Tibial nerve (tissue), 4 donors: Measurements from ENCODE around the gene RABEP2. TPM values are rescaled to one million over a fixed set of nuclear protein-coding genes. Genes with fewer than 3 reads are reported as not detected.
"Not testable (repeated sequence)": the region's sequence is repeated elsewhere in the genome, so short reads cannot be mapped to it uniquely, and the experiment has no call there.

Experiments used
- DNase-seq, 2 donors: peaks; one replicate each; pipeline ENCODE4 v3.0.0-alpha.2; 2019; ENCODE audit warnings: low spot score in 2 of 2
- H3K27ac ChIP-seq, 4 donors: fragments of 200-600 bp; sonication (generic) in 3 of 4; one replicate each; pipeline ENCODE4 v1.5.1; 2017 to 2019; ENCODE audit warnings: mild to moderate bottlenecking in 1 of 4
- H3K27me3 ChIP-seq, 2 donors: fragments of 200-600 bp; sonication (generic) in 1 of 2; one replicate each; pipeline versions ENCODE4 v1.5.1 to v1.6.0; 2017 to 2019
- H3K36me3 ChIP-seq, 3 donors: fragments of 200-600 bp; sonication (generic); one replicate each; pipeline ENCODE4 v1.5.1; 2018 to 2019
- H3K4me1 ChIP-seq, 4 donors: fragments of 200-600 bp; sonication (generic) in 3 of 4; one replicate each; pipeline ENCODE4 v1.5.1; 2017 to 2019
- H3K4me3 ChIP-seq, 4 donors: fragments of 200-600 bp; sonication (generic) in 3 of 4; one replicate each; pipeline ENCODE4 v1.5.1; 2017 to 2019; ENCODE audit warnings: mild to moderate bottlenecking in 1 of 4, moderate library complexity in 1 of 4
- H3K9me3 ChIP-seq, 4 donors: fragments of 200-600 bp; sonication (generic) in 3 of 4; one replicate each; pipeline ENCODE4 v1.5.1; 2017 to 2019
- EP300 ChIP-seq, 2 donors: sonication (generic); formaldehyde crosslinking; IDR thresholded peaks; one replicate each; pipeline ENCODE4 v1.6.1; 2017; ENCODE audit warnings: antibody characterized with exemption in 2 of 2, mild to moderate bottlenecking in 1 of 2
- POLR2A ChIP-seq, 2 donors: fragments of 450-650 bp; IDR thresholded peaks; one replicate each; pipeline ENCODE4 v1.6.1; 2017; ENCODE audit warnings: antibody characterized with exemption in 2 of 2, mild to moderate bottlenecking in 2 of 2, moderate library complexity in 2 of 2
- WGBS, 2 donors: methylation state at CpG; one replicate each; pipeline ENCODE4 v1.1.5; 2018; 5-methylcytosine and 5-hydroxymethylcytosine counted together
- total RNA-seq, 4 donors: library from RNA; depleted of rRNA; stranded (reverse); fragments of >200 nt; gene quantifications; one replicate each; pipeline ENCODE4 v1.1.0, GENCODE V29; 2016
- TF ChIP-seq, protein P1 (sequence below), 5 experiments: fragments of 200-600 bp in 3 of 5; fragments of 450-650 bp in 2 of 5; sonication (generic) in 3 of 5; IDR thresholded peaks; one replicate each; pipeline ENCODE4 v1.5.1; 2016 to 2019; ENCODE audit warnings: antibody characterized with exemption in 5 of 5, mild to moderate bottlenecking in 3 of 5, moderate library complexity in 2 of 5

RABEP2 gene
- total RNA-seq, 4 donors from 2014 or later: 30.3 to 57.0 (median 32.4) TPM

DNA sequence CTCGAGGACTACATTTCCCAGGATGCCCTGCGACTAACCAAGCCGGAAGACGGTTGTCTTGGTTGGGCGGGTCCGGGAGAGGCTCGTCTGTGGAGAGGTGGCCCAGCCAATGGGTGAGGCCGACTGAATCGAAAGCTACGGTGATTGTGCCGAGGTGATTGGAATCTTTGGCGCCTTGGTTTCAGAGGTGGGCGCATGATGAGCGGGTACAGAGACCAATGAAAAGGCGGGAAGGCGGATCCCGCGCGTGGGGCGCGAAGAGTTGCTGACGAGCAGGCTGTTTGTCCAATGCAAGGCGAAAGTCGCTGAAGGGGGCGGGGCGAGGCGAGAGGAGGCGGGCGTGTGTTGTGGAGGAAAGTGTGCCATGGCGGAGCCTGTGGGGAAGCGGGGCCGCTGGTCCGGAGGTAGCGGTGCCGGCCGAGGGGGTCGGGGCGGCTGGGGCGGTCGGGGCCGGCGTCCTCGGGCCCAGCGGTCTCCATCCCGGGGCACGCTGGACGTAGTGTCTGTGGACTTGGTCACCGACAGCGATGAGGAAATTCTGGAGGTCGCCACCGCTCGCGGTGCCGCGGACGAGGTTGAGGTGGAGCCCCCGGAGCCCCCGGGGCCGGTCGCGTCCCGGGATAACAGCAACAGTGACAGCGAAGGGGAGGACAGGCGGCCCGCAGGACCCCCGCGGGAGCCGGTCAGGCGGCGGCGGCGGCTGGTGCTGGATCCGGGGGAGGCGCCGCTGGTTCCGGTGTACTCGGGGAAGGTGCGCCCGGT lies 25.8 kb upstream of the RABEP2 start, which contains the start of gene NFATC2IP:
NFATC2IP (plus strand) TSS at position 290 of the 762 bp plus-strand sequence; CDS start at position 365, 75 bp downstream.
- no peaks in the 10 kb centered on the region for H3K27me3 ChIP-seq
- no peaks in the 10 kb centered on the region for H3K9me3 ChIP-seq
- peak in 1 of 2 donors; percentile 36 for TF ChIP-seq POLR2A (IDR thresholded peaks at IDR 0.05)
- peak; percentile 75 to 93 for TF ChIP-seq EP300 (IDR thresholded peaks at IDR 0.05)
- TF ChIP-seq, protein P1, sequence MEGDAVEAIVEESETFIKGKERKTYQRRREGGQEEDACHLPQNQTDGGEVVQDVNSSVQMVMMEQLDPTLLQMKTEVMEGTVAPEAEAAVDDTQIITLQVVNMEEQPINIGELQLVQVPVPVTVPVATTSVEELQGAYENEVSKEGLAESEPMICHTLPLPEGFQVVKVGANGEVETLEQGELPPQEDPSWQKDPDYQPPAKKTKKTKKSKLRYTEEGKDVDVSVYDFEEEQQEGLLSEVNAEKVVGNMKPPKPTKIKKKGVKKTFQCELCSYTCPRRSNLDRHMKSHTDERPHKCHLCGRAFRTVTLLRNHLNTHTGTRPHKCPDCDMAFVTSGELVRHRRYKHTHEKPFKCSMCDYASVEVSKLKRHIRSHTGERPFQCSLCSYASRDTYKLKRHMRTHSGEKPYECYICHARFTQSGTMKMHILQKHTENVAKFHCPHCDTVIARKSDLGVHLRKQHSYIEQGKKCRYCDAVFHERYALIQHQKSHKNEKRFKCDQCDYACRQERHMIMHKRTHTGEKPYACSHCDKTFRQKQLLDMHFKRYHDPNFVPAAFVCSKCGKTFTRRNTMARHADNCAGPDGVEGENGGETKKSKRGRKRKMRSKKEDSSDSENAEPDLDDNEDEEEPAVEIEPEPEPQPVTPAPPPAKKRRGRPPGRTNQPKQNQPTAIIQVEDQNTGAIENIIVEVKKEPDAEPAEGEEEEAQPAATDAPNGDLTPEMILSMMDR (IDR thresholded peaks at IDR 0.05): peak in 1 of 5 experiments; percentile 47
- 1% methylated on average over 54 to 76 of the region's 79 CpGs for WGBS, 2 donors
- peak within 1 kb of the TSS; percentile 82 to 100 (median 96) for H3K4me3 ChIP-seq
- DNase-seq: peak; percentile 99
- H3K36me3 ChIP-seq: peaks cover 0 to 31% (median 0%) of the 10 kb centered on the region in 3 donors
- peak within 1 kb of the TSS; percentile 78 to 94 (median 88) for H3K27ac ChIP-seq
- peaks cover 0 to 33% (median 9%) of the 10 kb centered on the region in 4 donors for H3K4me1 ChIP-seq

GRCh38 chr16:28946681-28947080 lies 21.6 kb upstream of the RABEP2 start:
- no peak overlapping the region for H3K27ac ChIP-seq
- no peaks in the 10 kb centered on the region for H3K27me3 ChIP-seq
- H3K4me3 ChIP-seq: no peak overlapping the region
- TF ChIP-seq POLR2A (IDR thresholded peaks at IDR 0.05): no peak
- TF ChIP-seq, protein P1 (IDR thresholded peaks at IDR 0.05): no peak
- no peak for TF ChIP-seq EP300 (IDR thresholded peaks at IDR 0.05)
- no peak for DNase-seq
- H3K9me3 ChIP-seq: no peaks in the 10 kb centered on the region
- H3K36me3 ChIP-seq: no peaks in the 10 kb centered on the region
- WGBS, 2 donors: 71% methylated on average over 4 of the region's 4 CpGs
- H3K4me1 ChIP-seq: peaks cover 0 to 23% (median 4%) of the 10 kb centered on the region in 4 donors

GRCh38 chr16:28943281-28943680 lies 18.2 kb upstream of the RABEP2 start:
- H3K36me3 ChIP-seq: no peaks in the 10 kb centered on the region
- no peak overlapping the region for H3K27ac ChIP-seq
- no peak overlapping the region for H3K4me3 ChIP-seq
- TF ChIP-seq POLR2A (IDR thresholded peaks at IDR 0.05): no peak
- TF ChIP-seq, protein P1 (IDR thresholded peaks at IDR 0.05): no peak
- TF ChIP-seq EP300 (IDR thresholded peaks at IDR 0.05): no peak
- H3K4me1 ChIP-seq: peaks cover 0 to 14% (median 2%) of the 10 kb centered on the region in 4 donors
- H3K27me3 ChIP-seq: no peaks in the 10 kb centered on the region
- no peaks in the 10 kb centered on the region for H3K9me3 ChIP-seq
- no peak for DNase-seq

GRCh38 chr16:28939825-28940224 lies 14.8 kb upstream of the RABEP2 start:
- H3K9me3 ChIP-seq, H3K27me3 ChIP-seq, H3K36me3 ChIP-seq, H3K27ac ChIP-seq, DNase-seq, H3K4me3 ChIP-seq: not testable (repeated sequence)
- H3K4me1 ChIP-seq: peaks cover 0 to 16% (median 0%) of the 10 kb centered on the region in 4 donors
- 89 to 92% methylated on average over 7 of the region's 7 CpGs for WGBS, 2 donors

GRCh38 chr16:28938721-28939120 lies 13.7 kb upstream of the RABEP2 start:
- no peak for DNase-seq
- Histone ChIP-seq H3K36me3 (no peaks in the 10 kb centered on the region), H3K9me3 (no peaks in the 10 kb centered on the region), H3K27ac (no peak overlapping the region), H3K4me1 (peaks cover 0 to 14% (median 0%) of the 10 kb centered on the region in 4 donors), H3K4me3 (no peak overlapping the region), H3K27me3 (no peaks in the 10 kb centered on the region)
- TF ChIP-seq EP300 (IDR thresholded peaks at IDR 0.05) (no peak), POLR2A (IDR thresholded peaks at IDR 0.05) (no peak)
- TF ChIP-seq, protein P1 (IDR thresholded peaks at IDR 0.05): no peak
- WGBS, 2 donors: 86 to 89% methylated on average over 6 to 7 of the region's 7 CpGs
